Adrenal gland (tissue), 12 donors: ENCODE results near the gene EPC1. TPM values are rescaled to one million over a fixed set of nuclear protein-coding genes. Genes with fewer than 3 reads are reported as not detected.
"Not testable (repeated sequence)": the region's sequence is repeated elsewhere in the genome, so short reads cannot be mapped to it uniquely, and the experiment has no call there.

Source experiments
- DNase-seq, 7 donors: peaks; one replicate each; pipeline ENCODE4 v3.0.0-alpha.2; 2019 to 2020
- H3K27ac ChIP-seq, 5 donors: fragments of 200-600 bp; sonication (generic) in 4 of 5; 1 replicate in 3 of 5; 2 replicates in 2 of 5; pipeline versions ENCODE4 v1.5.1 to v1.8.0; 2016 to 2020; ENCODE audit warnings: mild to moderate bottlenecking in 1 of 5
- H3K27me3 ChIP-seq: fragments of 200-600 bp; 2 replicates; pipeline ENCODE4 v1.8.0; 2021
- H3K36me3 ChIP-seq, 2 donors: fragments of 200-600 bp; replicated peaks in 1 of 2; 1 replicate in 1 of 2; 2 replicates in 1 of 2; pipeline versions ENCODE4 v1.5.1 to v1.8.0; 2018 to 2022
- H3K4me1 ChIP-seq, 2 donors: fragments of 200-600 bp; replicated peaks in 1 of 2; 1 replicate in 1 of 2; 2 replicates in 1 of 2; pipeline versions ENCODE4 v1.5.1 to v1.8.0; 2018 to 2021
- H3K4me3 ChIP-seq, 4 donors: fragments of 200-600 bp; sonication (generic) in 3 of 4; one replicate each; pipeline ENCODE4 v1.5.1; 2016 to 2018
- H3K9me3 ChIP-seq, 3 donors: fragments of 200-600 bp; sonication (generic) in 1 of 3; replicated peaks in 1 of 3; 1 replicate in 2 of 3; 2 replicates in 1 of 3; pipeline versions ENCODE4 v1.5.1 to v1.8.0; 2016 to 2021
- CTCF ChIP-seq, 6 experiments: fragments of 450-650 bp in 4 of 6; fragments of 200-600 bp in 2 of 6; sonication (generic) in 1 of 6; IDR thresholded peaks; 1 replicate in 5 of 6; 2 replicates in 1 of 6; pipeline versions ENCODE4 v1.5.1 to v1.8.0; 2016 to 2021; ENCODE audit warnings: antibody characterized with exemption in 6 of 6, mild to moderate bottlenecking in 2 of 6, moderate library complexity in 1 of 6
- POLR2A ChIP-seq, 2 donors: fragments of 450-650 bp; IDR thresholded peaks; one replicate each; pipeline ENCODE4 v1.6.1; 2017; ENCODE audit warnings: antibody characterized with exemption in 2 of 2, mild to moderate bottlenecking in 2 of 2, moderate library complexity in 1 of 2
- WGBS, 4 donors: extraction: QIAGEN DNeasy Blood & Tissue Kit in 2 of 4; methylation state at CpG; one replicate each; pipeline versions ENCODE4 v1.1.5 to v1.1.7; 2013 to 2017; 5-methylcytosine and 5-hydroxymethylcytosine counted together
- intact Hi-C, 2 donors: fragments of 100-400 bp; cut with DNase I; formaldehyde crosslinking; loops; one replicate each; pipeline versions ENCODE4 v1.14.1 to v1.15.0; 2022 to 2023
- polyA plus RNA-seq, 3 donors: library from polyadenylated mRNA; stranded (reverse); fragments of 200-250 nt in 2 of 3; fragments of 350-450 nt in 1 of 3; fragmentation: Illumina TruSeq in 1 of 3; extraction: RNeasy Lipid Tissue Mini Kit (QIAGEN cat#74804) in 1 of 3; gene quantifications; one replicate each; pipeline ENCODE4 v1.2.3, GENCODE V29; 2013 to 2014
- total RNA-seq, 9 donors: library from RNA; depleted of rRNA in 4 of 9; stranded (reverse); fragments of >200 nt in 4 of 9; fragments of 120-200 nt in 1 of 9; fragmentation: NEBNext Ultra II Directional in 1 of 9; extraction: Animal tissue kit (Norgen Biotek cat#: 25700) in 1 of 9; gene quantifications; one replicate each; pipeline versions ENCODE4 v1.1.0 to v1.2.4, GENCODE V29; 2013 to 2023
- donor health status: healthy with polysubstance abuse.
- donor health status: Bipolar disorder and iron deficiency.
- donor health status: DM: yes; HTN: yes; CAD: no.
- donor health status: DM: no; HTN: no; CAD: no.
- donor health status: DM: no; HTN: no; CAD: no.
- donor health status: DM: yes; HTN: yes; CAD: no.

Gene EPC1
- total and polyA plus RNA-seq, 12 donors = 10.9 to 43.6 (median 24.4) TPM

- Histone ChIP-seq H3K4me1 (peaks cover 8 to 57% of the 10 kb centered on the region in 2 donors), H3K36me3 (no peaks in the 10 kb centered on the region), H3K27ac (no peak overlapping the region), H3K9me3 (no peaks in the 10 kb centered on the region), H3K4me3 (no peak overlapping the region), H3K27me3 (no peaks in the 10 kb centered on the region)
- 61 to 81% (median 78%) methylated on average over 1 of the region's 1 CpG for WGBS, 4 donors
- TF ChIP-seq CTCF (IDR thresholded peaks at IDR 0.05) (no peak), POLR2A (IDR thresholded peaks at IDR 0.05) (no peak)
- intact Hi-C loops = no loop called here
- no peak for DNase-seq
Measured at GRCh38 chr10:32371101-32371500, 24.1 kb upstream of the EPC1 start.

- TF ChIP-seq CTCF (IDR thresholded peaks at IDR 0.05) = peak; percentile 67 to 82 (median 79)
- no peak for TF ChIP-seq POLR2A (IDR thresholded peaks at IDR 0.05)
- WGBS, 4 donors = 25 to 28% (median 27%) methylated on average over 7 of the region's 7 CpGs
- Histone ChIP-seq H3K27me3 (no peaks in the 10 kb centered on the region), H3K9me3 (no peaks in the 10 kb centered on the region), H3K4me1 (peaks cover 0 to 35% of the 10 kb centered on the region in 2 donors), H3K27ac (peak overlapping the region in 1 of 5 donors; percentile 0), H3K4me3 (no peak overlapping the region), H3K36me3 (no peaks in the 10 kb centered on the region)
- intact Hi-C loops = loop anchor here in 1 of 2 donors (10.0 kb wide), 1 partner anchor 173 kb away; no protein-coding TSS in a partner anchor
- peak; percentile 58 to 83 (median 74) for DNase-seq
Measured at GRCh38 chr10:32367793-32368453, 21.0 kb upstream of the EPC1 start.

GRCh38 chr10:32366588-32366987, 19.6 kb upstream of the EPC1 start:
- 35 to 57% (median 53%) methylated on average over 3 of the region's 3 CpGs for WGBS, 4 donors
- intact Hi-C loops = loop anchor here in 1 of 2 donors (10.0 kb wide), 1 partner anchor 172 kb away; no protein-coding TSS in a partner anchor

GRCh38 chr10:32366111-32366510, 19.2 kb upstream of the EPC1 start:
- DNase-seq = no peak
- no peaks in the 10 kb centered on the region for H3K36me3 ChIP-seq
- H3K27me3 ChIP-seq = no peaks in the 10 kb centered on the region
- H3K4me3 ChIP-seq = no peak overlapping the region
- WGBS, 4 donors = 58 to 76% (median 69%) methylated on average over 4 of the region's 4 CpGs
- no peak for TF ChIP-seq CTCF (IDR thresholded peaks at IDR 0.05)
- no peak for TF ChIP-seq POLR2A (IDR thresholded peaks at IDR 0.05)
- intact Hi-C loops = loop anchor here in 1 of 2 donors (10.0 kb wide), 1 partner anchor 171 kb away; no protein-coding TSS in a partner anchor
- peaks cover 0 to 29% of the 10 kb centered on the region in 2 donors for H3K4me1 ChIP-seq
- H3K27ac ChIP-seq = no peak overlapping the region
- H3K9me3 ChIP-seq = no peaks in the 10 kb centered on the region

More at GRCh38 chr10:32366588-32366987, 19.6 kb upstream of the EPC1 start:
- Histone ChIP-seq H3K27ac (no peak overlapping the region), H3K4me3 (no peak overlapping the region), H3K36me3 (no peaks in the 10 kb centered on the region), H3K27me3 (no peaks in the 10 kb centered on the region), H3K4me1 (peaks cover 0 to 32% of the 10 kb centered on the region in 2 donors), H3K9me3 (no peaks in the 10 kb centered on the region)
- TF ChIP-seq CTCF (IDR thresholded peaks at IDR 0.05) (no peak), POLR2A (IDR thresholded peaks at IDR 0.05) (no peak)
- DNase-seq = no peak

GRCh38 chr10:32365404-32365803, 18.4 kb upstream of the EPC1 start:
- not testable (repeated sequence) for H3K36me3 ChIP-seq, H3K4me3 ChIP-seq, H3K27me3 ChIP-seq, H3K27ac ChIP-seq, DNase-seq, H3K9me3 ChIP-seq
- H3K4me1 ChIP-seq = peaks cover 0 to 25% of the 10 kb centered on the region in 2 donors
- 90 to 97% (median 96%) methylated on average over 8 of the region's 8 CpGs for WGBS, 4 donors
- intact Hi-C loops = loop anchor here in 1 of 2 donors (10.0 kb wide), 1 partner anchor 171 kb away; no protein-coding TSS in a partner anchor
